ENCODE data around the gene NOLC1. TPM values are rescaled to one million over a fixed set of nuclear protein-coding genes. Genes with fewer than 3 reads are reported as not detected.

Gene NOLC1
- total RNA-seq, 2 experiments from 2014 or later, result 206 to 283 TPM

DNA sequence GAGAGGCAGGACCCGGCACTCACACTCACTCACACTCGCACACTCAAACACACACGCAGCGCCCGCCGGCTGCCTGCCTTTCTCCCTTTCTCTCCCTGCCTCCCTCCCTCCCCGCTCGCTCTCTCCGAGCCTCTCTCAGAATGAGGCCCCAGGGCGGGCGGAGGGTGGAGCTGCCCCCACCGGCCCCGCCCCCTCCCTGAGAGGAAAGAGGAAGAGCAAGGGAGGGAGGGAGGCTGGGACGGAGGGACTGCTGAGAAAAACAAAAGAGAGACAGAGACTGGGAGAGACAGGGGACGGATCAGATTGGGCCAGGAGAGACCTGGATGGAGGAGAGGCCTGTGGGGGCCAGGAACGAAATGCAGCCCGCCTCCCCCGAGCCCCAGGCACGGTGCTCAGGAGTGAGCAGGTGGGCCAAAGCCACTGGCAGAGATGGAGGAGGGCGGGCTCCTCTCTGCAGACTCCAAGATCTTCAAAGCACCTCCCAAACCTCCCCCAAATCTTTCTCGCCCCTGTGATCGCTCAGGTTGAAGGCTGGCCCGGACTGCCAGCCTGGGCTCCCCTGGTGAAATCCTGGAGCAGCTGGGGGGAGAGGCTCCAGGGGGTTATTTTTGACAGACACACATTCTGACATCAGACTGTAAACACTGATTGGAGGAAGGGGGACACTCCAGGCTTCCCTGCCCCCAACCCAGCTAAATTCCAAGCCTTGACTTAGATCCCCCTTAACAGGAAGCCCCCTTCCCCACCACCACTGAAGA is 37.1 kb upstream of the NOLC1 start:
- ATAC-seq (peak; percentile 60), DNase-seq (peak; percentile 95)
- no peaks in the 10 kb centered on the region for H3K27me3 Mint-ChIP-seq
- H3K4me3 Mint-ChIP-seq, result peak overlapping the region; percentile 81
- no peaks in the 10 kb centered on the region for H3K9me3 Mint-ChIP-seq (ENCODE audit: low read depth)
- ChIA-PET CTCF (interaction anchor here (1.1 to 2.2 kb wide), 4 partner anchors 14 to 279 kb away, joined by 3 to 8 read pairs (median 5); no protein-coding TSS in a partner anchor), POLR2A (interaction anchor here (0.5 to 1.5 kb wide), 6 partner anchors 13 to 42 kb away, joined by 3 to 6 read pairs (median 3); partner anchors contain the start of genes NOLC1 and PPRC1)
- H3K36me3 Mint-ChIP-seq (ENCODE audit: low read depth), result peaks cover 26% of the 10 kb centered on the region
- intact Hi-C loops (cut with DNase I, micrococcal nuclease), result loop anchor here (1.0 to 10.0 kb wide), 7 partner anchors 37 to 763 kb away; partner anchors contain the start of genes ACTR1A (in 1 of the 2), BTRC (in 1 of the 2), FBXW4 (in 1 of the 2) and HPS6 (in 1 of the 2)
- peak overlapping the region; percentile 97 for H3K27ac Mint-ChIP-seq
- H3K4me1 Mint-ChIP-seq, result peaks cover 55% of the 10 kb centered on the region

DNA sequence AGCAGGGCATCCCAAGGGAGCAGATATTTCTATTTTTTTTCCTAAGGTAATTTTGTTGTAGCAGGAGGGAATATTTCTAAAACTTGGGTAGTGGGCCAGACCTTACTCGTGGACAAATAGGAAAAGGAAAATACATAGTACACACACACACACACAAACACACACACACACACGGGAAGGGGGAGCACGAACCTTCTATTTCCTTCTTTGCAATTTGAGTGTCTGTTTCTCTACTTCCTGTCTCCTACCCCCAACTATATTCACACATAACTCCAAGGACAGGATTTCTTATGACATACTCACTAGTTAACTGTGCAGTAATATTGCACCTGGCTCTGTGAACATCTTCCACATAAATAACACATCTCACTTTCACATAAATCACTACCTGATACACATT is 36.4 kb upstream of the NOLC1 start:
- no peaks in the 10 kb centered on the region for H3K9me3 Mint-ChIP-seq (ENCODE audit: low read depth)
- peak overlapping the region; percentile 97 for H3K27ac Mint-ChIP-seq
- no peak for ATAC-seq
- intact Hi-C loops (cut with DNase I, micrococcal nuclease), result loop anchor here (1.0 to 10.0 kb wide), 9 partner anchors 37 to 763 kb away; partner anchors contain the start of genes HPS6 (in 2 of the 2), ACTR1A (in 1 of the 2), BTRC (in 1 of the 2) and FBXW4 (in 1 of the 2)
- no peak for DNase-seq
- peaks cover 19% of the 10 kb centered on the region for H3K36me3 Mint-ChIP-seq (ENCODE audit: low read depth)
- CTCF ChIA-PET, result no interaction called here
- H3K4me1 Mint-ChIP-seq, result peaks cover 56% of the 10 kb centered on the region
- peak overlapping the region; percentile 81 for H3K4me3 Mint-ChIP-seq
- H3K27me3 Mint-ChIP-seq, result no peaks in the 10 kb centered on the region
- POLR2A ChIA-PET, result no interaction called here

DNA sequence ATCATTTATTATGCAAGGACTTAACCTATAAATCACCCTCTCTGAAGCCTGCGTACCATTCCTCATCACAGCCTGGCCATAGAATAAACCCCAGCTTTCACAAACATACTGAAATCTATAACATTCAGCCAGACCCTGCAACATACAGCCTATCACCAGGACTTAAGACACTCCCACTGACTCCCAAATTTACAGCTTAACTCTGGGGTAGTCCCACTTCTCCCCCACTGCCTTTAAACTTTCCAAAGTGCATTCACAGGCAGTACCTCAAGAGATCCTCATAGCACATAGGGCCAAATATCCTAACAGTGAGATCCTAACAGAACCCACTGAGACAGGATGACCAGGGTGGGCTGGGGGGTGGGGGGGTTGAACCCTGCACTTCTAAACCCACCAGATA is 35.5 kb upstream of the NOLC1 start:
- Mint-ChIP-seq H3K27me3 (no peaks in the 10 kb centered on the region), H3K27ac (peak overlapping the region; percentile 97), H3K4me1 (peaks cover 65% of the 10 kb centered on the region), H3K9me3 (ENCODE audit: low read depth) (no peaks in the 10 kb centered on the region), H3K4me3 (peak overlapping the region; percentile 17), H3K36me3 (ENCODE audit: low read depth) (peaks cover 10% of the 10 kb centered on the region)
- DNase-seq, result no peak
- intact Hi-C loops (cut with DNase I, micrococcal nuclease), result loop anchor here (1.0 to 10.0 kb wide), 8 partner anchors 52 to 764 kb away; partner anchors contain the start of genes OGA (in 2 of the 2), ACTR1A (in 1 of the 2), BTRC (in 1 of the 2) and FBXW4 (in 1 of the 2)
- no peak for ATAC-seq
- POLR2A ChIA-PET, result no interaction called here
- CTCF ChIA-PET, result interaction anchor here (0.5 to 3.5 kb wide), 2 partner anchors 16 to 44 kb away, joined by 3 to 13 read pairs; partner anchors contain the start of gene PPRC1

DNA sequence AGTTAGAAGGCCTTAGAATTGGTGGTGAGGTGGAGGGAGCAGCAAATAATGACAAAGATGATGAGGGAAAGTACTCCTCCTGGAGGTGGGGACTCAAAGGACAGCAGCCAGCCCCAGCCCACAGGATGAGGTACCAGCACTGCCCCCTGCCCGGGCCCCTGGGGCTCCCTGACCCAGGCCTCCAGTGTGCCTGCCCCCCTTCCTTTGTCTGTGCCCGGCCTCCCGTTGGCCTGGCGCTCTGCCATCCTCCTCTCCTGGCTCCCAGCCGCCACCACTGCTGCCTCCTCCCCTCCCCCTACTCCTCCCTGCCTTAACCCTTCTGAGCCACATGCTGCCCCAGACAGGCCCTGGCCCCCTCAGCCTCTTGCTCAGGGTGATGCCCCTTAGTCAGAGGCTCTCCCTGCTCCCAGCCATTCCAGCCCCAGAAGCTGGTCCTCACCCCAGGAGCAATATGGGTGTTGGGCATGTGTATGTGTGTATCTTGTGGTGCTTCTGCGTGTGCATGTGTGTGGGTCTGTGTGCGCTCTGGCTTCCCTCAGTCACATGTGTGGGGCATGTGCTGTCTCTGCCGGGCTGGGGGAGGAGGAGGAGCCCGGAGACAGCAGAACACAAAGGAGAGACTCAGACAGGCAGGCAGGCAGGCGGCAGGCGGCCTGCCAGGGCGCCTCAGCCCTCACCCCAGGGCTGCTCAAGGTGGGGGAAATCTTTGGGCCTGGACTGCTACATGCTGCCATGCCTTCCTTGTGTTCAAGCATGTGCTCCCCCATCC is 34.6 kb upstream of the NOLC1 start:
- ATAC-seq (peak; percentile 54), DNase-seq (peak; percentile 85)
- CTCF ChIA-PET, result interaction anchor here (0.5 to 3.5 kb wide), 3 partner anchors 10 to 26 kb away, joined by 3 to 13 read pairs (median 5); partner anchors contain the start of gene PPRC1
- H3K27ac Mint-ChIP-seq, result peak overlapping the region; percentile 97
- H3K4me1 Mint-ChIP-seq, result peaks cover 65% of the 10 kb centered on the region
- H3K27me3 Mint-ChIP-seq, result no peaks in the 10 kb centered on the region
- POLR2A ChIA-PET, result interaction anchor here (0.6 kb wide), 1 partner anchor 37 kb away, joined by 3 read pairs; no protein-coding TSS in a partner anchor
- intact Hi-C loops (cut with DNase I, micrococcal nuclease), result loop anchor here (1.0 to 10.0 kb wide), 9 partner anchors 53 to 765 kb away; partner anchors contain the start of genes OGA (in 2 of the 2), ACTR1A (in 1 of the 2), BTRC (in 1 of the 2) and FBXW4 (in 1 of the 2)
- peak overlapping the region; percentile 81 for H3K4me3 Mint-ChIP-seq
- peaks cover 8% of the 10 kb centered on the region for H3K36me3 Mint-ChIP-seq (ENCODE audit: low read depth)
- H3K9me3 Mint-ChIP-seq (ENCODE audit: low read depth), result no peaks in the 10 kb centered on the region

DNA sequence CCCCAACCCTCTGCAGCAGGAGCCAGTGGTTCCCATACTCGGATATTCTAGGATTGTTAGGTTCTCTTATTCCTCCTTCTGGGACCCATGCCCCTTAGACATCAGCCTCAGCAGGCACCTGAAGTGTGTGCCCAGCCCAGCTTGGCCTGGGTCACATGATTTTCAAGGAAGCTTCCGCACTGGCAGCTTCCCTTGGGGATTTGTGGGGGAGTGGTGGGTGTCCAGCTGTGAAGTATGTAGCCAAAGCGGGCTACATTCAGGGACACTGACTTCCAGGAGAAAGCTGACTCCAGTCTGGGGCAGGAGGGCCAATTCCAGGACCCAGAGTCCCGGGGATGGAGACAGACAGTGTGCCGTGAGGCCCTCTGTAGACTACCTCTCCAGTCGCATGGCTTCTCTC is 33.3 kb upstream of the NOLC1 start:
- Mint-ChIP-seq H3K4me1 (peaks cover 55% of the 10 kb centered on the region), H3K9me3 (ENCODE audit: low read depth) (no peaks in the 10 kb centered on the region), H3K36me3 (ENCODE audit: low read depth) (no peaks in the 10 kb centered on the region), H3K27ac (peak overlapping the region; percentile 97), H3K4me3 (peak overlapping the region; percentile 81), H3K27me3 (no peaks in the 10 kb centered on the region)
- ATAC-seq (no peak), DNase-seq (peak; percentile 44)
- intact Hi-C loops (cut with DNase I, micrococcal nuclease), result loop anchor here (1.0 to 10.0 kb wide), 7 partner anchors 275 to 767 kb away; partner anchors contain the start of genes ACTR1A (in 1 of the 2), BTRC (in 1 of the 2), FBXW4 (in 1 of the 2) and OGA (in 1 of the 2)
- ChIA-PET POLR2A (interaction anchor here (0.5 to 1.0 kb wide), 6 partner anchors 15 to 301 kb away, joined by 3 to 12 read pairs (median 3); partner anchors contain the start of gene OGA), CTCF (interaction anchor here (0.6 to 3.5 kb wide), 8 partner anchors 10 to 475 kb away, joined by 3 to 13 read pairs (median 3); partner anchors contain the start of genes NOLC1 and PPRC1)

DNA sequence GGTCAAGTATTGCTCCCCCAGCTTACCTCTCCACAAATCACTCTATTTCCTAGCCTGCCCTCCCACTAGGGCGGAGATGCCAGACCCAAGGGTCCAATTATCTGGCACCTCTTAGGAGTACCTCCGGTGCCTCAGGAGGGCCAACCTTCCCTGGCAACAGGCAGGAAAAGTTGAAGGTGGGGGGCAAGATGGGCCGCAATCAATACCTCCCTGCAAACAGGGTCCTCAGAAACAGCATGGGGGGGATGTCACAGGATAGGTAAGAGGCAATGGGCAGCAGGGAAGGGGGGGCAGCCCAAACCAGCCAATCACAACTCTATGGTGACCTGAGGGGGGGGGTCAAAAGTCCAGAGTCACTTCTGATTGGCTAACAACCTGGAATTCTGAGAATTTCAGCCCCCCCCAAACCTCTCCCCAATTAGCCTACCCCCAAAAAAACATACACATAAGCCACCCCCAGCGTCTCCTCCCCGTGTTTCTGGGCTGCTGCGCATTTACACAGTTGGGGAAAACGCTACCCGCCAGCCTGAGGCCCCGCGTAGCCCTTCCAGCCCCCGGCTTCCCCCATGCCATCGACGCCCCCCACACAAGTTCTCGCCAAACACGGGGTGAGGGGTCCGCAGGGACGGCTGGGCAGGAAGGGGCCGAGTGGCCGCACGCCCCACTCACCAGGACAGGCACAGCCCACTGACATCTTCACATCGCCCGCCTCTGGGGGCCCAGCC is 32.6 kb upstream of the NOLC1 start:
- POLR2A ChIA-PET, result interaction anchor here (0.5 to 1.0 kb wide), 5 partner anchors 14 to 301 kb away, joined by 3 to 12 read pairs (median 3); partner anchors contain the start of gene OGA
- peak overlapping the region; percentile 97 for H3K27ac Mint-ChIP-seq
- peak; percentile 74 for DNase-seq
- peak overlapping the region; percentile 81 for H3K4me3 Mint-ChIP-seq
- H3K4me1 Mint-ChIP-seq, result peaks cover 55% of the 10 kb centered on the region
- intact Hi-C loops (cut with DNase I, micrococcal nuclease), result loop anchor here (1.0 to 10.0 kb wide), 10 partner anchors 13 to 767 kb away; partner anchors contain the start of genes NOLC1 (in 2 of the 2), ACTR1A (in 1 of the 2), BTRC (in 1 of the 2) and FBXW4 (in 1 of the 2)
- H3K36me3 Mint-ChIP-seq (ENCODE audit: low read depth), result no peaks in the 10 kb centered on the region
- no peaks in the 10 kb centered on the region for H3K27me3 Mint-ChIP-seq
- no peaks in the 10 kb centered on the region for H3K9me3 Mint-ChIP-seq (ENCODE audit: low read depth)
- ATAC-seq, result peak; percentile 9
- CTCF ChIA-PET, result interaction anchor here (0.6 to 3.5 kb wide), 6 partner anchors 10 to 474 kb away, joined by 3 to 13 read pairs (median 3); partner anchors contain the start of genes NOLC1 and PPRC1

DNA sequence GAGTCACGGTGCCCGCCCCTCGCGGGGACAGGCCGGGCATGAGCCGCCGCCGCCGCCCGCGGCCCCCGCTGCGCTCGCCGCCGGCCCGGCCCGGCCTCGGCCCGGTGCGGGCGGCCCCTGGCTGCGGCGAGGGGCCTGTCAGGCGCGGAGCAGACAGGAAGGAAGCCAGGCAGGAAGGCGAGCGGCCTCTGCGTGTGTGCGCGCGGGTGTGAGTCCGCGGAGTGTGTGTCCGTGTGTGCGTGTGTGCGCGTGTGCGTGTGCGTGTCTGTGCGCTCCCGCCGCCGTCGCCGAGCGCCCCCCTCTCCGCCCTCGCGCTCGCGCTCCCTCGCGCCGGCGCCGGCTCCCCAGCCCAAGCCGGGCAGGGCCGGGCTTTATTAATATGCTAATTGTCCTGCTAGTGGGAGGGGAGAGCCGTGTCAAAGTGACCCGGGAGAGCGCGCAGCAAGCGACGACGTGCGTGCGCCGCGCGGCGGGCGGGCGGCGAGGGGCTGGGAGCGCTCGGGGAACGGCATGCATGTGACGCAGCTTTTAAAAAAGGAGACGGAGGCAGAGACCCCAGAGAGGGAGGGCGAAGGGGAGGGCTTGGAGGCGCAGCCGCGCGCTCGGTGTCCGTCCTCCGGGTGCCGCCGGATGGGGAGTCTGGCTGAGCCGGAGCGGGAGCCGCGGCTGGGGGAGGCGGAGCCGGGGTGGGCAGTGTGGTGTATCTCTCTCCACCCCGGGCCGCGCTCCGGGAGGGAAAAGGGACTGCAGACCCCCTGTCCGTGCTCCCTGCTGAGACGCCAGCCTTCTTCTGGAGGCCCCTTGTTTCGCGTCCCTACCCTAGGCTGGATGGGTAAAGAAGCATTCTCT is 31.8 kb upstream of the NOLC1 start, which contains the start of gene LDB1:
TSS of gene LDB1 (minus strand) at position 227 of the 849 bp plus-strand sequence. CDS start 258 bp downstream, outside the sequence.
- no peaks in the 10 kb centered on the region for H3K27me3 Mint-ChIP-seq
- intact Hi-C loops (cut with DNase I, micrococcal nuclease), result loop anchor here (1.0 to 2.0 kb wide), 3 partner anchors 12 to 524 kb away; partner anchors contain the start of genes NOLC1 (in 2 of the 2) and TRIM8 (in 1 of the 2)
- CTCF ChIA-PET, result interaction anchor here (3.9 kb wide), 1 partner anchor 12 kb away, joined by 22 read pairs; the partner anchor contains the start of gene PPRC1
- ATAC-seq (peak; percentile 28), DNase-seq (peak; percentile 77)
- peaks cover 51% of the 10 kb centered on the region for H3K4me1 Mint-ChIP-seq
- H3K9me3 Mint-ChIP-seq (ENCODE audit: low read depth), result no peaks in the 10 kb centered on the region
- peak within 1 kb of the TSS; percentile 81 for H3K4me3 Mint-ChIP-seq
- peak within 1 kb of the TSS; percentile 97 for H3K27ac Mint-ChIP-seq
- H3K36me3 Mint-ChIP-seq (ENCODE audit: low read depth), result no peaks in the 10 kb centered on the region
- POLR2A ChIA-PET, result no interaction called here

DNA sequence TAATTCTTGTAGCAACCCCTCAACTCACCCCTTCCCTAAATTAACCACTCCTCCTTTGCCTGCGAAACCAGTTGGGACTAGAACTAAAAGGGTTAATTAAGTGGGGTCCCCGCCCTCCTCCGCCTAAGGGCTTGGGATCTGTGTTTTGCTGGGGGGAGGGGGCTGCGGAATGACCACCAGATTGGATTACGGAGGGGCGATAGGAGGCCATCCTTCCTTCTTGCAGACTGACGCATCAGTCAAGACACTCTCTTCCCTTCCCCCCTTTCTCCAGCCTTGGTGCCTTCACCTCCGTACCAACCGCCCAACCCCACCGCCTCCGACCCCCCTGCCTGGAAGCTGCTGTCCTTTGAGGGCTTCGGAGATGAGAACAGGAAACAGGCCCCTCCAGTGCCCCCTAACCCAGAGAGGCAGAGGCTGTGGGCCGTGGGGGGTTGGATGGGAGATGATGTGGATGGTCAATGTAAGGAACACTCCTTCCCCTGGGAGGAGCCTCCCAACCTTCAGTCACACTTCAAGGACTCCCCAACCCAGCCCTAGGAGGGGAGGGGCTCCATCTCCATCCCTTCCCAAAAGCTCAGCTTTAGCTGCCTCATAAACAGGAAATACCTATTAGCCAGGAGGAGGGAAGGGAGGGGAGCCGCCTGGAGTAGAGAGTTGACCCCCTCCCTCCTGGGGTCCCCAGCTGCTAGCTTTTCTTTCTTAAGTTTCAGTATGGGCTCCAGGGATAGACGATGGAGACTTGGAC is 31.0 kb upstream of the NOLC1 start:
- ATAC-seq, result no peak
- CTCF ChIA-PET, result interaction anchor here (0.8 to 3.9 kb wide), 2 partner anchors 11 to 31 kb away, joined by 3 to 22 read pairs; partner anchors contain the start of genes NOLC1 and PPRC1
- no peaks in the 10 kb centered on the region for H3K27me3 Mint-ChIP-seq
- H3K4me1 Mint-ChIP-seq, result peaks cover 43% of the 10 kb centered on the region
- peak overlapping the region; percentile 81 for H3K4me3 Mint-ChIP-seq
- POLR2A ChIA-PET, result no interaction called here
- intact Hi-C loops (cut with DNase I, micrococcal nuclease), result loop anchor here (1.0 to 2.0 kb wide), 3 partner anchors 11 to 524 kb away; partner anchors contain the start of genes NOLC1 (in 2 of the 2) and TRIM8 (in 1 of the 2)
- H3K27ac Mint-ChIP-seq, result peak overlapping the region; percentile 83
- peak; percentile 21 for DNase-seq
- no peaks in the 10 kb centered on the region for H3K9me3 Mint-ChIP-seq (ENCODE audit: low read depth)
- no peaks in the 10 kb centered on the region for H3K36me3 Mint-ChIP-seq (ENCODE audit: low read depth)
